ENCODE measurements around the gene BLM. TPM values are rescaled to one million over a fixed set of nuclear protein-coding genes. Genes with fewer than 3 reads are reported as not detected.

BLM gene
- total and polyA plus RNA-seq, 10 of the 15 experiments (the other 5 are each of a cell fraction or from before 2014, with no cell fraction given) = 23.0 to 68.4 (median 43.9) TPM

- TF ChIP-seq ATF2 (IDR thresholded peaks at IDR 0.05; ENCODE audit: low read length) (no peak), NKRF (conservative IDR thresholded peaks at IDR 0.05) (peak; percentile 100), RUNX3 (IDR thresholded peaks at IDR 0.05; ENCODE audit: low read length) (no peak; the same call in none of the 2 replicates), POU2F2 (IDR thresholded peaks at IDR 0.05; ENCODE audit: borderline replicate concordance, low read depth, low read length) (peak; percentile 49; the same call in 2 of the 3 replicates), NFYB (IDR thresholded peaks at IDR 0.05; ENCODE audit: insufficient read depth, low read depth, low read length) (peak; percentile 91), PML (IDR thresholded peaks at IDR 0.05; ENCODE audit: low read length) (peak; percentile 83), MEF2A (IDR thresholded peaks at IDR 0.05; ENCODE audit: insufficient read depth, low read depth, low read length) (no peak), HDAC2 (IDR thresholded peaks at IDR 0.05) (peak; percentile 86; the same call in 1 of the 2 replicates), POLR2AphosphoS5 (IDR thresholded peaks at IDR 0.05; ENCODE audit: low read length) (peak; percentile 98), ZNF217 (IDR thresholded peaks at IDR 0.05) (no peak), WRNIP1 (IDR thresholded peaks at IDR 0.05; ENCODE audit: borderline replicate concordance, low read depth, low read length) (no peak)
- TF ChIP-seq, protein P1, sequence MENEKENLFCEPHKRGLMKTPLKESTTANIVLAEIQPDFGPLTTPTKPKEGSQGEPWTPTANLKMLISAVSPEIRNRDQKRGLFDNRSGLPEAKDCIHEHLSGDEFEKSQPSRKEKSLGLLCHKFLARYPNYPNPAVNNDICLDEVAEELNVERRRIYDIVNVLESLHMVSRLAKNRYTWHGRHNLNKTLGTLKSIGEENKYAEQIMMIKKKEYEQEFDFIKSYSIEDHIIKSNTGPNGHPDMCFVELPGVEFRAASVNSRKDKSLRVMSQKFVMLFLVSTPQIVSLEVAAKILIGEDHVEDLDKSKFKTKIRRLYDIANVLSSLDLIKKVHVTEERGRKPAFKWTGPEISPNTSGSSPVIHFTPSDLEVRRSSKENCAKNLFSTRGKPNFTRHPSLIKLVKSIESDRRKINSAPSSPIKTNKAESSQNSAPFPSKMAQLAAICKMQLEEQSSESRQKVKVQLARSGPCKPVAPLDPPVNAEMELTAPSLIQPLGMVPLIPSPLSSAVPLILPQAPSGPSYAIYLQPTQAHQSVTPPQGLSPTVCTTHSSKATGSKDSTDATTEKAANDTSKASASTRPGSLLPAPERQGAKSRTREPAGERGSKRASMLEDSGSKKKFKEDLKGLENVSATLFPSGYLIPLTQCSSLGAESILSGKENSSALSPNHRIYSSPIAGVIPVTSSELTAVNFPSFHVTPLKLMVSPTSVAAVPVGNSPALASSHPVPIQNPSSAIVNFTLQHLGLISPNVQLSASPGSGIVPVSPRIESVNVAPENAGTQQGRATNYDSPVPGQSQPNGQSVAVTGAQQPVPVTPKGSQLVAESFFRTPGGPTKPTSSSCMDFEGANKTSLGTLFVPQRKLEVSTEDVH (IDR thresholded peaks at IDR 0.05; ENCODE audit: low read depth, partially characterized antibody) = peak; percentile 24
- TF ChIP-seq, protein P2, sequence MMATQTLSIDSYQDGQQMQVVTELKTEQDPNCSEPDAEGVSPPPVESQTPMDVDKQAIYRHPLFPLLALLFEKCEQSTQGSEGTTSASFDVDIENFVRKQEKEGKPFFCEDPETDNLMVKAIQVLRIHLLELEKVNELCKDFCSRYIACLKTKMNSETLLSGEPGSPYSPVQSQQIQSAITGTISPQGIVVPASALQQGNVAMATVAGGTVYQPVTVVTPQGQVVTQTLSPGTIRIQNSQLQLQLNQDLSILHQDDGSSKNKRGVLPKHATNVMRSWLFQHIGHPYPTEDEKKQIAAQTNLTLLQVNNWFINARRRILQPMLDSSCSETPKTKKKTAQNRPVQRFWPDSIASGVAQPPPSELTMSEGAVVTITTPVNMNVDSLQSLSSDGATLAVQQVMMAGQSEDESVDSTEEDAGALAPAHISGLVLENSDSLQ (IDR thresholded peaks at IDR 0.05) = peak; percentile 40; the same call in 1 of the 2 replicates
- TF ChIP-seq, protein P3, sequence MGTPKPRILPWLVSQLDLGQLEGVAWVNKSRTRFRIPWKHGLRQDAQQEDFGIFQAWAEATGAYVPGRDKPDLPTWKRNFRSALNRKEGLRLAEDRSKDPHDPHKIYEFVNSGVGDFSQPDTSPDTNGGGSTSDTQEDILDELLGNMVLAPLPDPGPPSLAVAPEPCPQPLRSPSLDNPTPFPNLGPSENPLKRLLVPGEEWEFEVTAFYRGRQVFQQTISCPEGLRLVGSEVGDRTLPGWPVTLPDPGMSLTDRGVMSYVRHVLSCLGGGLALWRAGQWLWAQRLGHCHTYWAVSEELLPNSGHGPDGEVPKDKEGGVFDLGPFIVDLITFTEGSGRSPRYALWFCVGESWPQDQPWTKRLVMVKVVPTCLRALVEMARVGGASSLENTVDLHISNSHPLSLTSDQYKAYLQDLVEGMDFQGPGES (IDR thresholded peaks at IDR 0.05) = peak; percentile 83
- TF ChIP-seq, protein P4, sequence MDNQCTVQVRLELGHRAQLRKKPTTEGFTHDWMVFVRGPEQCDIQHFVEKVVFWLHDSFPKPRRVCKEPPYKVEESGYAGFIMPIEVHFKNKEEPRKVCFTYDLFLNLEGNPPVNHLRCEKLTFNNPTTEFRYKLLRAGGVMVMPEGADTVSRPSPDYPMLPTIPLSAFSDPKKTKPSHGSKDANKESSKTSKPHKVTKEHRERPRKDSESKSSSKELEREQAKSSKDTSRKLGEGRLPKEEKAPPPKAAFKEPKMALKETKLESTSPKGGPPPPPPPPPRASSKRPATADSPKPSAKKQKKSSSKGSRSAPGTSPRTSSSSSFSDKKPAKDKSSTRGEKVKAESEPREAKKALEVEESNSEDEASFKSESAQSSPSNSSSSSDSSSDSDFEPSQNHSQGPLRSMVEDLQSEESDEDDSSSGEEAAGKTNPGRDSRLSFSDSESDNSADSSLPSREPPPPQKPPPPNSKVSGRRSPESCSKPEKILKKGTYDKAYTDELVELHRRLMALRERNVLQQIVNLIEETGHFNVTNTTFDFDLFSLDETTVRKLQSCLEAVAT (IDR thresholded peaks at IDR 0.05) = peak; percentile 11; the same call in 1 of the 2 replicates
Observed at GRCh38 chr15:90716976-90717821, at the start of gene BLM (continued).

Data from GM12878 (cell line).